Adrenal gland (tissue), 5 donors: ENCODE results near the gene EXOC6B.

Experiments used
- CTCF ChIP-seq, 6 experiments: fragments of 450-650 bp in 4 of 6; fragments of 200-600 bp in 2 of 6; sonication (generic) in 1 of 6; IDR thresholded peaks; 1 replicate in 5 of 6; 2 replicates in 1 of 6; pipeline versions ENCODE4 v1.5.1 to v1.8.0; 2016 to 2021; ENCODE audit warnings: antibody characterized with exemption in 6 of 6, mild to moderate bottlenecking in 2 of 6, moderate library complexity in 1 of 6
- POLR2A ChIP-seq, 2 donors: fragments of 450-650 bp; IDR thresholded peaks; one replicate each; pipeline ENCODE4 v1.6.1; 2017; ENCODE audit warnings: antibody characterized with exemption in 2 of 2, mild to moderate bottlenecking in 2 of 2, moderate library complexity in 1 of 2
- donor health status: DM: no; HTN: no; CAD: no.

GRCh38 chr2:72605836-72606442, 219.9 kb downstream of the EXOC6B start:
- TF ChIP-seq POLR2A (IDR thresholded peaks at IDR 0.05) (no peak), CTCF (IDR thresholded peaks at IDR 0.05) (peak; percentile 30 to 65 (median 52))
